GM18511 (cell line): ENCODE data around the gene BTBD9.
"Not testable (repeated sequence)": the region's sequence is repeated elsewhere in the genome, so short reads cannot be mapped to it uniquely, and the experiment has no call there.

ENCODE experiments used
- ATAC-seq: cut with Tn5 transposase; IDR thresholded peaks from one replicate; pipeline ENCODE4 v1.9.1; 2021; ENCODE audit warnings: mild to moderate bottlenecking, moderate library complexity; ENCODE audit not compliant: unreplicated experiment

The BTBD9 gene

DNA sequence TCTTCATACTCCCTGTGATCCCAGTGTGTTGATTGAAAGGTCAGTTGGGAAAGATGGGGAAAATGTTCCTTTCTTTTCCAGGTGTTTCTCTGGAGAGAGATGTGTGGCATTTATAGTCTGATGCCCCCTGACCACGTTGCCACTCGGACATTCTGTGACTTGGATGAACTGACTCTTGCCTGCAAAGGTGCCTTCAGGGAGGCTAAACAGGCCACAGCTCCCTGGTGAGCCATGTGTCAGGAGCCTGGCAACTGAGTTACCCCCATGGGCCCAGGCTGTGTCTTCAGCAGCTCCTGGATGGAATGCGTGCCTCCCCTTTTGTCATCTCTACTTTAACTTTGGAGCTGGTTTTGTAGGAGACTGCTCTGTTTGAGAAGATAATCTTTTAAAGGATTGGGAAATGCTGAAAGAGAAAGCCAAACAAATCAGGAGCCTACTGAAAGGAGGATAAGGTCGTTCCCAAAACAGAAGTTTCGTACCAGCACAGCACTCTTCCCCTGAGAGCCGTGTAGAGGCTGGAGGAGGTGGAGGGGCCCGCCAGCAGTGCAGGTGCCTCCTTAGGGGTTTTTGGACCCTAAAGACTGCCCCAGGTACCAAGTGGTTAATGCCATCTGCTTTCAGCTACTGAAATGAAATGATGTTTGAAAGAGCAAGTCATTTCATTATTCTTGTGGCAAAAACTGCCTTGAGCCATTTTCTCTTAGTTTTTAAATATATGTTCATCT is 497.4 kb downstream of the BTBD9 start:
- no peak for ATAC-seq

DNA sequence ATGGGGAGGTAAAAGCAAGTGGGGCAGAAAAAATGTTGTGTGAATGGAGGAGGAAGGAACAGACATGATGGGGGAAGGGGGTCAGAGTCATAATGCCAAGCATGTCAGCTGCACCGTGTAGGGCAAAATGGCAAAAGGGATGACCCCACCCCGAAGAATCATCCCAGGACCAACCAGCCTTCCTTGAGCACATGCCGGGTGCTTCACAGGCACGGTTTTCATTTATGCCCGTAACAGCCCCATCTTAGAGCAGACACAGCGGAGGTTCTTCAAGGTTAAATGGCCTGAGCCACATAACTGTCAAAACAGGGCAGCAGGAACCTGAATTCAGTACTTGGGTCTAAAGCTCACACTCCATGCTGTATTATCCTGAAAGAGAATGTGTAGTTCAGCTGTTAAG is 498.0 kb downstream of the BTBD9 start:
- ATAC-seq = no peak

DNA sequence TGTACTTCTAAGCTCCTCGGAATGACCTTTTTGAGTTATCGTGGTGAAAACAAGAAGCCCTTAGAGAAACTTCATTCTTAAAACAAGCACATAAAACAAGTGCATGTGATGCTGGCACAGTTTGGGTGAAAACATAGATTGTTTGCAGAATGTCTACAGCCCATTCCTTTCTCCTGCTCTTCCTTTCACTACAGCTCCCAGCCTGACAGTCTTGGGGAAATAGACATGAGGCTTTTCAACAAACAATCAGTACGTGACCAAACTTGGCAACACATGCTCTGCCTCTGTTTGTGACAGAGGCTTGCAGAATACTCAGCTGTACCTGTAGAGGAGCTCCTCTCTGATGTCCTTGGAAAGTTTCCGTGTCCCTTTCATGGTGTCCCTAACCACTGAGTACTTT is 498.6 kb downstream of the BTBD9 start:
- no peak for ATAC-seq

DNA sequence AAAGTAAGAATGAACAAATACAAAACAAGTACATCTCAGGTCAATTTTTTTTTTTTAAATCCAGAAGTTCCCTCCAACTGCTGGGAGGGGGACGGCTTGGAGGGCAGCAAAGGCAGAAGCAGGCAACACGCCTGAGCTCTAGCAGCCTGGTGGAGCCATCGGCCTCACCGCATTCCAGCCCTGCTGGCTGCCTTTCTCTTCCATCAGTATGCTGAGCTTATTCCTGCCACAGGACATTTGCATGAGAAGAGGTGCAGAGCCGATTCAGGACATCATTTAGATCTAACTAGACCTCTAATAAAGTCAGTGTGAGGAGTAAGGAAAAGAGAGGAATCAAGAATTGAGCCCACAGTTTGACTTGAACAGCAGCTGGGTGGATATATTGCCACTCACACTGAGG is 501.4 kb downstream of the BTBD9 start:
- ATAC-seq = no peak

DNA sequence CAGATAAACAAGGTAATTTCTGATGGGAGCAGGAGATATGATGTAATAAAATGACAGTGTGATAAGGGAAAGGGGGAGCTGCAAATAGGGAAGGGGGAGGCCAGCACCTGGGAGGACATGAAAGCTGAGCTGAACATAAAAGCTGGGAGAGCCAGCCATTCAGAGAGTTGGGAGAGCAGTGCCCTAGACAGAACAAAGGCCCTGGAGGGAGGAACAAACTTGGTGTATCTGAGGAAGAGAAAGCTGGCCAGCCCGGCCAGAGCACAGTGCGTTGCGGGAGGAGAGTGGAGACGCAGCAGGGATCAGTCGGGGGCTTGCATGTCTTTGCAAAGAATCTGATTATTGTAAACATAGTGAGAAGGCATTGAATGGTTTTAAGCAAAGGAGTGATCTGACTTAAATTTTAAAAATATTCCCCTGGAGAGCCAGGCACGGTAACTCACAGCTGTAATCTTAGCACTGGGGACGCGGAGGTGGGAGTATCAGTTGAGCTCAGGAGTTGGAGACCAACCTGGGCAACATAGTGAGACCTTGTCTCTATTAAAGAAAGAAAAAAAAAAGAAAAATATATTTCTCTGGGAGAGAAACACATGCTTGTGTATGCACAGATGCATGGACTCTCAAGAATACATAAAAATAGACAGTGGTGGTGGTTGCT is 502.0 kb downstream of the BTBD9 start:
- ATAC-seq = no peak

DNA sequence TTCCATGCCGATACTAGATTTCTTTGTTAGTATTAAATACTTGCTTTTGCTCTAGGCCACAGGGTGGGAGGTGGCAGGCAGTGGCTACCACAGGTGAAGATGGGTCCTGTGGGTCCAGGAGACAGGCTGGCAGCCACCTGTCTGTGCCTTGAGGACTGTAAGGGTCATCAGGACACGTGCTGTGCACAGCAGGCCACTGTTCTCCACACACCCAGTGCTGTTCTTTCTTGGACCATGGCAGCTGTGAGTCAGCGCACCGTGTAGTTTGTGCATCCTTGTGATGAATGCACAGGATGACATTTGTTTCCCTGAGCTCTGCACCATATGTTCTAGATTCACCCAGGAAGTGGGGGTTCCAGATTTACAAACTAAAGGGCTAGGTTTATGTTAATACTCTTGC is 503.2 kb downstream of the BTBD9 start:
- no peak for ATAC-seq

DNA sequence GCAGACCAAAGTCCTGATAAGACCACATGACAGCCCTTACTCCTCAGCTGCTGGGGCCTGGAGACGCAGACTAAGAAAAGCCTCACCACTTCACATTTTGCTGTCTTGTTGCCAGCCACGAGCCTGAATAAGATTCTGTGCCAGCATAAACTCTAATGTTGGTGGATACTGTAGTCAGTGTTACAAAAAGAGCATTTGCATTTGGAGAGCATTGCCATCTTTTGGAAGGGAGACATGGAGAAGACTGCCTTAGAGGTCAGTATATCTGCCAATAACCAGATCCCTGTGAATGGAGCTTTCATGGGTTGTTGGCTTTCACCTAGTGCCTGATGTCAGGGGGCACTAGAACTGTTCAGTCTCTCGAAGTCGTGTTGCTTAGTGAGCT is 505.0 kb downstream of the BTBD9 start:
- ATAC-seq = no peak

DNA sequence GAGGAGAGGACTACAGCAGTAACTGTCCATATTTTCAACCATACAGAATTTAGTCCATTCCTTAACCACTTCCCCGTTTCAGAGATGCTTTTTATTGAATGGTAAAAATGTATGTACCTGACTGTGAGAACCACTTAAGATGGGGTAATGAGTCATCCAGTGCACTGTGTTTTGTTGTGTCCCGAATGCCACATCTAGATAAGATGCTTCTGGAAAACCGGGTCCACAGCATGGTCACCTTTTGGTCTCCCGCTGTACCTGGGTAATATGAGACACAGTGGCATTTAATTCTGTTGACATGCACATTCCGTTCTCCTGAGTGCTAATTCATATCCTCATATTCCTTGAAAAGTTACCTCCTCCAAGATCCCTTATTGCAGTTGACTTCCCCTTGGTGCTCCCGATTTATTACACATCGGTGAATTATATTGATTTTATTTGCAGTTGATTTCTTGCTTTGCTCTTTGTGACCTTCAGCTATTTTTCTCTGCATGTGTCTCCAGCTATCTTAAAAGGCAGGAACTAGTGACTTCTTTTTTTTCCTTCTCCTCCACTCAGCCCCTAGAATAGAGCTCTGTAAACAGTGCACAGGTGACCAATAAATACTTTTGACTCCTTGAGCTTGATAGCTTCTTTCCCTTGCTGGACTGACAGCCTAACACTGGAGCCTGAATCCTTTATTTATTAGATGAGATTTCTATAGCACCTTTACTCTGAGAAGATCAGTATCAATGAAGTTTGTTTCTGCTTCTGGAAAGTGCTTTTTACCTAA is 505.6 kb downstream of the BTBD9 start:
- ATAC-seq = no peak

DNA sequence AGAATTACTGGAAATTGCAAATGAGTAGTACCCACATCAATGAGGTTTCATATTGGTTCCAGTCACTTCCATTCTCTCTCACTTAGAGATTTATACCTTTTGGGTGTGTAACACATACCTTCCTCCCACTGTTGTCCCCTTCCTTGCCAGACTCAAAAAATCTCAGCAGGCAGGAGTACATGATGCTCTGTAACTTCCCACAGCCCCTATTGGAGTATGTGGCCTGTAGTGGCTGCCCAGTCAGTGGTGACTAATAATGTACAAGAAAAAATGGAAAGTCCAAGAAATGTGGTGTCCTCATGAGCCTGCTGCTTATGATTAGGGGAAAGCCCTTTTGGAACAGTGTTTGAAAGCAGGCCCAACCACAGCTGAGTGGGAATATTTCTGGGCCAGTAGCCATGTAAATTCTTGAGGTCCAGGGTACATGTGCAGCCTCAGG is 508.2 kb downstream of the BTBD9 start:
- no peak for ATAC-seq

DNA sequence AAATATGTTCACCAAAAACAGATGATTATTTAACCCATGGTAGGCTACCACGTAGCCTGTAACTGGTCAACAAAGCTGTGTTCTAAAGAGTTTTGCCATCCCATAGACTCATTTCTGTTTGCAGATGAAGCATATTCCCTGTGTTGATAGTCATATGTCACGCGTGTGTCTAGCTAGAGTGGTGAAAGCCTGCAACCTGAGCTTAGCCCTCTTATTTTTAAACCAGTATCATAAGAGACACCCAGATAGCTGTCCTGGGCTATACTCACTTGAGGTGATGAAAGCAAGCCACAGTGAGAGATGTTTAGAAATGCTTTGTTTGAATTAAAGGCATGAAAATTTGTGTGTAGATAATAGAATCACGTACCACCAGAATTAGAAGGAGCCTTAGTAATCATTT is 512.4 kb downstream of the BTBD9 start:
- ATAC-seq = no peak

DNA sequence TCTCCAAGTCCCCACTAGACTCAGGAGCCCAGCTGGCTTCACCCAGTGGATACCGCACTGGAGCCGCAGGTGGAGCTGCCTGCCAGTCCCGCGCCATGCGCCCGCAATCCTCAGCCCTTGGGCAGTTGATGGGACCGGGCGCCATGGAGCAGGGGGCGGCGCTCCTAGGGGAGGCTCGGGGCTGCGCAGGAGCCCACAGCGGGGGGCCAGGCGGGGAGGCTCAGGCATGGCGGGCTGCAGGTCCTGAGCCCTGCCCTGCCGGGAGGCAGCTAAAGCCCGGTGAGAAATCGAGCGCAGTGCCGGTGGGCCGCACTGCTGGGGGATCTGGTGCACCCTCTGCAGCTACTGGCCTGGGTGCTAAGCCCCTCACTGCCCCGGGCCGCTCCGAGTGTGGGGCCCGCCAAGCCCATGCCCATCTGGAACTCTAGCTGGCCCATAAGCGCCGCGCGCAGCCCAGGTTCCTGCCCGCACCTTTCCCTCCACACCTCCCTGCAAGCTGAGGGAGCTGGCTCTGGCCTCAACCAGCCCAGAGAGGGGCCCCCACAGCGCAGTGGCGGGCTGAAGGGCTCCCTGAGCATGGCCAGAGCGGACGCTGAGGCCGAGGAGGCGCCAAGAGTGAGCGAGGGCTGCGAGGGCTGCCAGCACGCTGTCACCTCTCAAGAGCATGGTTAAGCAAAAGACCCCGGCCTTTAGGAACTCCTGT is 515.4 kb downstream of the BTBD9 start:
- not testable (repeated sequence) for ATAC-seq

DNA sequence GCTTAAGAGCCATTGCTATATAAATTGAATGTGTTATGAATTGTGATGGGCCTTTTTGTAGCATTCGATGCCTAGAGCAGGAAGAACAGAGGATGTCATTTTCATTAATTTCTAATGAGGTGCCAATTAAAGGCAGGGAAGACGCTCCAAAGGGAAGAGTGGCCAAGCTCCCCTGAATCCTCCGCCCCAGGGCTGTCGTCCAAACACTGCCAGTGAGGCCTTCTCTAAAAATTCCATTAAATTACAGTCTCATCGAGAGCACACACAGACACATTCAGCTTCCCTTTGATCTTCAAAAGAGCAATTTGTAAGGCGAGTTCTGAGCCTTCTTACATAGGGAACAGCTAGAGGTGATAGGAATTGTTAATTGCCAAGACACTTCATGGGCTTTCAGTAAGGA is 520.2 kb downstream of the BTBD9 start:
- ATAC-seq = no peak

DNA sequence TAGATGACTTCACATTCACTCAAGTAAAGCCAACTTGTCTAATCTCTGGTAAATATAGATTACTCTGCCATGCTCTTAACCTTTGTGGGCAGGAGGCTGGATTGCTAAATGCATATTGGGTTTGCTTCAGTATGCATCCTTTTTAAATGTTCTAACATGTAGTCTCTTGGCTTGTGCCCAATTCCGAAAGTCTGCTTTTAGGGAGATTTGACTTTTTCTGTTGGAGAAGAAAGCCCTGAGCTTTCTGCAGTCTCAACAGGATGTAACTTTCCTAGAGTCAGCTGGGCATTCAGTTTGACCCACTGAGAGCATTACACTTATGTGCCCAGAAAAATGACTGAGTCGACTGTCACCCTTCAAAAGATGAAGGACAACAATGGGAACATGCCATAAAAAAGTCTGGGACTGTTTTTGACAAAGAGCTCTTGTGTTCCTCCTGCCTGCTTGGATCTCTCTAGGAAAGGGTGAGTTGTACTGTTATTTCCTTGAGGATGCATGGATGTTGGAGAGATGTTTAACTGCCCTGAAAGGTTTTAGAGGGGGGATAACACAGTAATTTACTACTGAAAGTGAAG is 520.9 kb downstream of the BTBD9 start:
- no peak for ATAC-seq
